ENCODE data around the gene CSTPP1.

DNA sequence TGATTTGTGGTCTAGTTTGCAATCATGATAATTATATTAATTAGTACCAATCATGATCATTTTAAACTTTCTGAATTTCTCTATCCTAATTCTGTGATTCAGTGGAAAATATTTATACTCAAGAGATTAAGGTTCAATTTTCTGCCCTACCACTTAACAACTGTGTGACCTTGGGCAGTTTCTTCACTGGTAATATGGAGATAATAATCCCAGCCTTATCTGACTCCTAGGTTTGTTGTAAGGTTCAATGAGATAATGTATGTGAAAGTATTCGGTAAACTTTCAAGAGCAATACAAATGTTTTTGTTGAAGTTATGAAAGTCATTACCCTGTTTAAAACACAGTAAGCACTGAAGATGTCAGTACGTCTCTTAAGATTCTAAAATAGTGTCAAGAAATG, 36.3 kb downstream of the CSTPP1 start:
- TF ChIP-seq, protein P1, sequence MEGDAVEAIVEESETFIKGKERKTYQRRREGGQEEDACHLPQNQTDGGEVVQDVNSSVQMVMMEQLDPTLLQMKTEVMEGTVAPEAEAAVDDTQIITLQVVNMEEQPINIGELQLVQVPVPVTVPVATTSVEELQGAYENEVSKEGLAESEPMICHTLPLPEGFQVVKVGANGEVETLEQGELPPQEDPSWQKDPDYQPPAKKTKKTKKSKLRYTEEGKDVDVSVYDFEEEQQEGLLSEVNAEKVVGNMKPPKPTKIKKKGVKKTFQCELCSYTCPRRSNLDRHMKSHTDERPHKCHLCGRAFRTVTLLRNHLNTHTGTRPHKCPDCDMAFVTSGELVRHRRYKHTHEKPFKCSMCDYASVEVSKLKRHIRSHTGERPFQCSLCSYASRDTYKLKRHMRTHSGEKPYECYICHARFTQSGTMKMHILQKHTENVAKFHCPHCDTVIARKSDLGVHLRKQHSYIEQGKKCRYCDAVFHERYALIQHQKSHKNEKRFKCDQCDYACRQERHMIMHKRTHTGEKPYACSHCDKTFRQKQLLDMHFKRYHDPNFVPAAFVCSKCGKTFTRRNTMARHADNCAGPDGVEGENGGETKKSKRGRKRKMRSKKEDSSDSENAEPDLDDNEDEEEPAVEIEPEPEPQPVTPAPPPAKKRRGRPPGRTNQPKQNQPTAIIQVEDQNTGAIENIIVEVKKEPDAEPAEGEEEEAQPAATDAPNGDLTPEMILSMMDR (IDR thresholded peaks at IDR 0.05; ENCODE audit: low read depth, low read length, poor library complexity, severe bottlenecking), result no peak
- TF ChIP-seq EZH2phosphoT487 (IDR thresholded peaks at IDR 0.05; ENCODE audit: borderline replicate concordance, low read length), result no peak

Measured in DOHH2 (cell line).